H9 (cell line): ENCODE measurements around the gene ATP2C1. TPM values are rescaled to one million over a fixed set of nuclear protein-coding genes. Genes with fewer than 3 reads are reported as not detected.
A peak's percentile ranks its signal among the peaks of the same experiment; 100 is the strongest.

Experiments used
- DNase-seq: peaks from one replicate; pipeline ENCODE4 v3.0.0-alpha.2; 2017
- H2AFZ ChIP-seq: one replicate; pipeline ENCODE4 v1.6.1; 2013; ENCODE audit warnings: mild to moderate bottlenecking, low read length, control low read depth, moderate library complexity
- H2AK5ac ChIP-seq: 2 replicates; pipeline ENCODE4 v1.6.1; 2013; ENCODE audit warnings: low read length, control low read depth, mixed read lengths; ENCODE audit not compliant: insufficient read length
- H2BK120ac ChIP-seq: one replicate; pipeline ENCODE4 v1.6.1; 2013; ENCODE audit warnings: low read depth, mild to moderate bottlenecking, low read length, control low read depth, inconsistent platforms; ENCODE audit not compliant: poor library complexity, severe bottlenecking
- H2BK12ac ChIP-seq: 2 replicates; pipeline ENCODE4 v1.6.1; 2013; ENCODE audit warnings: low read length, control low read depth, mixed read lengths, low read depth; ENCODE audit not compliant: insufficient read length
- H2BK15ac ChIP-seq: 2 replicates; pipeline ENCODE4 v1.6.1; 2013; ENCODE audit warnings: low read depth, low read length, control low read depth
- H2BK20ac ChIP-seq: one replicate; pipeline ENCODE4 v1.6.1; 2013; ENCODE audit warnings: low read depth, mild to moderate bottlenecking, low read length, control low read depth, inconsistent platforms; ENCODE audit not compliant: poor library complexity, severe bottlenecking
- H2BK5ac ChIP-seq: 2 replicates; pipeline ENCODE4 v1.6.1; 2013; ENCODE audit warnings: low read length, control low read depth, mixed read lengths; ENCODE audit not compliant: insufficient read length
- H3K14ac ChIP-seq: 2 replicates; pipeline ENCODE4 v1.6.1; 2013; ENCODE audit warnings: low read length, control low read depth; ENCODE audit not compliant: insufficient read depth
- H3K18ac ChIP-seq: 2 replicates; pipeline ENCODE4 v1.6.1; 2013; ENCODE audit warnings: low read depth, mild to moderate bottlenecking, mixed read lengths, low read length, control low read depth; ENCODE audit not compliant: insufficient read length
- H3K23ac ChIP-seq: 2 replicates; pipeline ENCODE4 v1.6.1; 2013; ENCODE audit warnings: low read length, control low read depth, mixed read lengths, low read depth; ENCODE audit not compliant: insufficient read length
- H3K23me2 ChIP-seq: 2 replicates; pipeline ENCODE4 v1.6.1; 2013; ENCODE audit warnings: low read depth, mild to moderate bottlenecking, mixed read lengths, low read length, control low read depth; ENCODE audit not compliant: insufficient read length, poor library complexity, severe bottlenecking
- H3K27ac ChIP-seq: 2 replicates; pipeline ENCODE4 v1.5.1; 2013; ENCODE audit warnings: low read length, control low read depth, mixed read lengths, low read depth; ENCODE audit not compliant: insufficient read length
- H3K27me3 ChIP-seq: 2 replicates; pipeline ENCODE4 v1.6.1; 2013; ENCODE audit warnings: low read length, control low read depth, inconsistent platforms; ENCODE audit not compliant: insufficient read depth
- H3K4ac ChIP-seq: 2 replicates; pipeline ENCODE4 v1.6.1; 2013; ENCODE audit warnings: low read depth, mild to moderate bottlenecking, control low read depth, inconsistent platforms, low read length, moderate library complexity
- H3K4me1 ChIP-seq: 2 replicates; pipeline ENCODE4 v1.6.1; 2013; ENCODE audit warnings: low read length, control low read depth, inconsistent platforms; ENCODE audit not compliant: insufficient read depth
- H3K4me2 ChIP-seq: 2 replicates; pipeline ENCODE4 v1.6.1; 2013; ENCODE audit warnings: low read length, control low read depth, mixed read lengths; ENCODE audit not compliant: insufficient read length, insufficient read depth
- H3K56ac ChIP-seq: 2 replicates; pipeline ENCODE4 v1.6.1; 2013; ENCODE audit warnings: low read depth, mild to moderate bottlenecking, mixed read lengths, low read length, control low read depth; ENCODE audit not compliant: insufficient read length
- H3K79me1 ChIP-seq: 2 replicates; pipeline ENCODE4 v1.6.1; 2013; ENCODE audit warnings: low read depth, mild to moderate bottlenecking, moderate library complexity, low read length, control low read depth, inconsistent platforms; ENCODE audit not compliant: insufficient read depth, poor library complexity, severe bottlenecking
- H3K79me2 ChIP-seq: 2 replicates; pipeline ENCODE4 v1.6.1; 2013; ENCODE audit warnings: low read length, control low read depth, inconsistent platforms; ENCODE audit not compliant: insufficient read depth
- H3K9ac ChIP-seq: 2 replicates; pipeline ENCODE4 v1.6.1; 2013; ENCODE audit warnings: low read length, control low read depth, mixed read lengths; ENCODE audit not compliant: insufficient read length; ENCODE audit errors: extremely low read depth
- H3K9me3 ChIP-seq: one replicate; pipeline ENCODE4 v1.6.1; 2013; ENCODE audit warnings: low read depth, low read length, inconsistent platforms; ENCODE audit not compliant: control insufficient read depth
- H3T11ph ChIP-seq: one replicate; pipeline ENCODE4 v1.6.1; 2013; ENCODE audit warnings: mild to moderate bottlenecking, low read length, control low read depth, inconsistent platforms
- H4K20me1 ChIP-seq: one replicate; pipeline ENCODE4 v1.6.1; 2013; ENCODE audit not compliant: control insufficient read depth, insufficient read length, insufficient read depth
- H4K5ac ChIP-seq: 2 replicates; pipeline ENCODE4 v1.6.1; 2013; ENCODE audit warnings: low read depth, mild to moderate bottlenecking, mixed read lengths, low read length, control low read depth; ENCODE audit not compliant: insufficient read length
- H4K8ac ChIP-seq: replicated peaks from 2 replicates; pipeline ENCODE4 v1.6.1; 2013; ENCODE audit warnings: low read length, control low read depth, mixed read lengths, low read depth; ENCODE audit not compliant: insufficient read length
- H4K91ac ChIP-seq: 2 replicates; pipeline ENCODE4 v1.6.1; 2013; ENCODE audit warnings: low read depth, mild to moderate bottlenecking, moderate library complexity, mixed read lengths, low read length, control low read depth; ENCODE audit not compliant: insufficient read length
- H3K27ac Mint-ChIP-seq, 3 experiments: 2 replicates in 2 of 3; 3 replicates in 1 of 3; pipeline ENCODE4 v1.8.0; 2020 to 2021; ENCODE audit warnings: mixed read lengths in 3 of 3, mild to moderate bottlenecking in 1 of 3, moderate library complexity in 1 of 3
- H3K27me3 Mint-ChIP-seq: 2 replicates; pipeline ENCODE4 v1.8.0; 2021; ENCODE audit warnings: low read depth, mild to moderate bottlenecking, moderate library complexity, mixed read lengths
- H3K36me3 Mint-ChIP-seq, 3 experiments: 2 replicates in 2 of 3; 3 replicates in 1 of 3; pipeline ENCODE4 v1.8.0; 2020 to 2021; ENCODE audit warnings: low read depth in 3 of 3, mixed read lengths in 3 of 3; ENCODE audit not compliant: insufficient read depth in 1 of 3
- H3K4me1 Mint-ChIP-seq, 2 experiments: 2 replicates each; pipeline ENCODE4 v1.8.0; 2020; ENCODE audit warnings: mixed read lengths in 2 of 2
- H3K4me3 Mint-ChIP-seq, 2 experiments: 2 replicates in 1 of 2; 3 replicates in 1 of 2; pipeline ENCODE4 v1.8.0; 2020 to 2021; ENCODE audit warnings: mild to moderate bottlenecking in 2 of 2, mixed read lengths in 2 of 2, moderate library complexity in 1 of 2
- H3K9me3 Mint-ChIP-seq, 2 experiments: 2 replicates in 1 of 2; 3 replicates in 1 of 2; pipeline ENCODE4 v1.8.0; 2020; ENCODE audit warnings: mild to moderate bottlenecking in 2 of 2, mixed read lengths in 2 of 2, moderate library complexity in 1 of 2
- WGBS: extraction: QIAGEN DNeasy Blood & Tissue Kit; methylation state at CpG from one replicate; pipeline ENCODE4 v1.1.7; 2013; ENCODE audit warnings: missing lambda C conversion rate, low lambda C conversion rate, mixed read lengths; ENCODE audit not compliant: insufficient read length; ENCODE audit errors: extremely low coverage; 5-methylcytosine and 5-hydroxymethylcytosine counted together
- total RNA-seq: library from RNA; stranded (reverse); gene quantifications from 2 replicates; pipeline ENCODE4 v1.2.1, GENCODE V29; 2021
- TF ChIP-seq, protein P1 (sequence below): fragments of 200-600 bp; sonication (generic); conservative IDR thresholded peaks from 3 replicates; pipeline ENCODE4 v1.8.0; 2021; ENCODE audit warnings: antibody characterized with exemption, mild to moderate bottlenecking

ATP2C1 gene
- total RNA-seq, 1 experiment from 2014 or later, result 65.5 TPM

DNA sequence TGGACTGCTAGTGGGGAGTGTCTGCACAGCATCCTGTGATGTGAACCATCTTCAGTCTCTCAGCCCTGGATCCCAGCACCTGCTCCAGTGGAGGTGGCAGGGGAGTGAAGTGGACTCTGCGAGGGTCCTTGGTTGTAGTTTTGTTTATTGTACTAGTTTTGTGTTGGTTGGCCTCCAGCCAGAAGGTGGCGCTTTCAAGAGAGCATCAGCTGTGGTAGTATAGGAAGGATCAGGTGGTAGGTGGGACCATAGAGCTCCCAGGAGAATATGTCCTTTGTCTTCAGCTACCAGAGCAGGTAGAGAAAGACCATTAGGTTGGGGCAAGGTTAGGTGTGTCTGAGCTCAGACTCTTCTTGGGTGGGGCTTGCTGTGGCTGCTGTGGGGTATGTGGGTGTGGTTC lies 153.7 kb downstream of the ATP2C1 start:
- no peak overlapping the region for H4K91ac ChIP-seq
- DNase-seq, result peak; percentile 36
- H3K4me2 ChIP-seq, result no peak overlapping the region
- peak overlapping the region; percentile 53 for H3K18ac ChIP-seq
- no peak overlapping the region for H3T11ph ChIP-seq
- H2BK12ac ChIP-seq, result no peak overlapping the region
- no peaks in the 10 kb centered on the region for H4K20me1 ChIP-seq
- WGBS, result no CpG with 5 or more reads among the region's 2 CpGs
- H2BK20ac ChIP-seq, result no peak overlapping the region
- no peak overlapping the region for H3K27ac ChIP-seq
- Mint-ChIP-seq H3K27ac (peak overlapping the region in 1 of 3 experiments; percentile 82; a peak in 3 of 7 replicates), H3K4me1 (peaks cover 4 to 8% of the 10 kb centered on the region in 2 experiments; a peak in 2 of 4 replicates), H3K9me3 (peaks cover 7 to 16% of the 10 kb centered on the region in 2 experiments; a peak in 4 of 5 replicates), H3K36me3 (peaks cover 0 to 20% (median 17%) of the 10 kb centered on the region in 3 experiments; a peak in 5 of 7 replicates), H3K27me3 (peaks cover 4% of the 10 kb centered on the region; the same call in 1 of the 2 replicates), H3K4me3 (no peak overlapping the region)
- no peak overlapping the region for H2AK5ac ChIP-seq
- no peak overlapping the region for H3K9ac ChIP-seq
- H2BK15ac ChIP-seq, result no peak overlapping the region
- H2BK120ac ChIP-seq, result no peak overlapping the region
- H3K27me3 ChIP-seq, result no peaks in the 10 kb centered on the region
- no peak overlapping the region for H3K14ac ChIP-seq
- TF ChIP-seq, protein P1, sequence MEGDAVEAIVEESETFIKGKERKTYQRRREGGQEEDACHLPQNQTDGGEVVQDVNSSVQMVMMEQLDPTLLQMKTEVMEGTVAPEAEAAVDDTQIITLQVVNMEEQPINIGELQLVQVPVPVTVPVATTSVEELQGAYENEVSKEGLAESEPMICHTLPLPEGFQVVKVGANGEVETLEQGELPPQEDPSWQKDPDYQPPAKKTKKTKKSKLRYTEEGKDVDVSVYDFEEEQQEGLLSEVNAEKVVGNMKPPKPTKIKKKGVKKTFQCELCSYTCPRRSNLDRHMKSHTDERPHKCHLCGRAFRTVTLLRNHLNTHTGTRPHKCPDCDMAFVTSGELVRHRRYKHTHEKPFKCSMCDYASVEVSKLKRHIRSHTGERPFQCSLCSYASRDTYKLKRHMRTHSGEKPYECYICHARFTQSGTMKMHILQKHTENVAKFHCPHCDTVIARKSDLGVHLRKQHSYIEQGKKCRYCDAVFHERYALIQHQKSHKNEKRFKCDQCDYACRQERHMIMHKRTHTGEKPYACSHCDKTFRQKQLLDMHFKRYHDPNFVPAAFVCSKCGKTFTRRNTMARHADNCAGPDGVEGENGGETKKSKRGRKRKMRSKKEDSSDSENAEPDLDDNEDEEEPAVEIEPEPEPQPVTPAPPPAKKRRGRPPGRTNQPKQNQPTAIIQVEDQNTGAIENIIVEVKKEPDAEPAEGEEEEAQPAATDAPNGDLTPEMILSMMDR, result peak; percentile 51
- no peaks in the 10 kb centered on the region for H3K79me2 ChIP-seq
- no peaks in the 10 kb centered on the region for H3K23me2 ChIP-seq
- H3K56ac ChIP-seq, result no peak overlapping the region
- no peaks in the 10 kb centered on the region for H3K4me1 ChIP-seq
- H3K4ac ChIP-seq, result no peak overlapping the region
- no peak overlapping the region for H3K23ac ChIP-seq
- H3K79me1 ChIP-seq, result no peaks in the 10 kb centered on the region
- no peak overlapping the region for H4K5ac ChIP-seq
- H3K9me3 ChIP-seq, result no peaks in the 10 kb centered on the region
- H2BK5ac ChIP-seq, result no peak overlapping the region
- no peak overlapping the region for H4K8ac ChIP-seq
- no peak overlapping the region for H2AFZ ChIP-seq
